Hematopoietic multipotent progenitor cell treated with erythropoietin and hydrocortisone succinate and interleukin-3 and kit ligand, for 6 days (in vitro differentiated cells): ENCODE results near the gene KCNK6.

Experiments
- DNase-seq: peaks from one replicate; pipeline ENCODE4 v3.0.0-alpha.2; 2015

KCNK6 gene

GRCh38 chr19:38319421-38320258 is at the start of gene KCNK6:
Gene KCNK6 (plus strand): TSS chr19:38319845. CDS start chr19:38319951, 106 bp downstream.
- DNase-seq: peak; percentile 56

DNA sequence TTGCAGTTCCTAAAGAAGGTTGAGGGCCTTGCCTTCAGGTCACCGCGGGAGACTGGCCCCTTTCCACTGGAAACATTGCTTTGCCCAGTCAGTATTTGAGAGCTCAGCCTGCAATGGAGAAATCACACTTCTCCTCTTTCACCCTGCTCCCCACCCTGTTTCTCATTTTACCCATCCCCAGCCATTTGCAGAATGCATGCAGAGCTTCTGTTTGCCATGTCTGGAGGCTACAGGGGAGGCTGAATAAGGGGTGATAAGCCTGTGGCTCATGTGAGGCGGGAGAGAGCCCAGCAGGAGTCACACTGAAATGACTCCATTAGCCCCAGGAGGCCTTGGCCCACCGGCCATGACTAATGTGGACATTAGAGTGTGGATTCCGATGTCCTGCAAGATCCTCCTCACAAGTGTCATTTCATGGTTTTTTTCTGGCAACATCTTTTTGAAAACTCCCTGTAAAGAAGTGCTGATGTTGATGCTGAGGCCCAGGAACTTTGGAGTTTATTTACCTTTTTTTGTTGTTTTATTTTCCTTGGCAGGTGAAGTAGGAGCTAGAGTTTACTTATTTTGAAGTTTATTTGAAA is 49.0 kb upstream of the KCNK6 start:
- DNase-seq: peak; percentile 86

DNA sequence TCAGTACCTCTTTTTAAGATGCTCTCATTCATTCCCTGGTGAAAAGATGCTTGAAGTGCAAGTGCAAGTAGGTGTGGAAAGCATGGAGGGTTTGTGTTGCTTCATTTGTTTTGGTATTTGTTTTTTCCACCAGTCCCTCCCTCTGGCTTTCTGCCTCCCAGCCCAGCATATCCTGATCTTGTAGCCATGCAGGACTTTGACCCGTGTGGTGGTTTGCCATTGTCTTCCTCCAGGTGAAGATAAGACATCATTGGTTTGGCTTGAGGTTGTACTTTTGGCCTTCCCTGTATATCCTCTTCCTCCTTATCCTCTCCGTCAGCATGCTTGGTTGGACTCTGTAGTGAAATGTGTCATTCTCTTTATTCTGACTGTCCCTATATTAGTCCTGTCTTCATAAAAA is 46.1 kb upstream of the KCNK6 start:
- peak; percentile 26 for DNase-seq

GRCh38 chr19:38274739-38275138 is 44.9 kb upstream of the KCNK6 start:
- DNase-seq: peak; percentile 36

GRCh38 chr19:38276942-38277517 is 42.6 kb upstream of the KCNK6 start:
- DNase-seq: no peak

DNA sequence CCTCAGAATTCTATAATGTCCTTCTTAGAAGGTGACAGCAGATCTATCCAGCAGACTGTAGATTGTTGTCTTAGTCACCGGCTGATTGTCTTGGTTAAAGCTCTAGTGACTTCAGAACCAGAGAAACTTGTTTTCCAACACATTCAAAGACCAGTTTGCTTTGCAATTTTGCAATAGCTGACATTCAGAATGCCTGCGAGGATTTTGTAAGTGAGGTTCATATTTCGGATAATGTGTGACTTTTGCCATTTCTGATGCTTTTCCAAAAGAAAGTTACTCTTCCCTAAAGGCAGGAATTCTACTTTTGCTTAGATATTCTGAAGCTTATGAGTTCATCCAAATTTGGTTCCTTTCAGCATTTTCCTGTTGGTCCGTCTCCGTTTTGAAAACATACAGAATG is 42.1 kb upstream of the KCNK6 start:
- no peak for DNase-seq

DNA sequence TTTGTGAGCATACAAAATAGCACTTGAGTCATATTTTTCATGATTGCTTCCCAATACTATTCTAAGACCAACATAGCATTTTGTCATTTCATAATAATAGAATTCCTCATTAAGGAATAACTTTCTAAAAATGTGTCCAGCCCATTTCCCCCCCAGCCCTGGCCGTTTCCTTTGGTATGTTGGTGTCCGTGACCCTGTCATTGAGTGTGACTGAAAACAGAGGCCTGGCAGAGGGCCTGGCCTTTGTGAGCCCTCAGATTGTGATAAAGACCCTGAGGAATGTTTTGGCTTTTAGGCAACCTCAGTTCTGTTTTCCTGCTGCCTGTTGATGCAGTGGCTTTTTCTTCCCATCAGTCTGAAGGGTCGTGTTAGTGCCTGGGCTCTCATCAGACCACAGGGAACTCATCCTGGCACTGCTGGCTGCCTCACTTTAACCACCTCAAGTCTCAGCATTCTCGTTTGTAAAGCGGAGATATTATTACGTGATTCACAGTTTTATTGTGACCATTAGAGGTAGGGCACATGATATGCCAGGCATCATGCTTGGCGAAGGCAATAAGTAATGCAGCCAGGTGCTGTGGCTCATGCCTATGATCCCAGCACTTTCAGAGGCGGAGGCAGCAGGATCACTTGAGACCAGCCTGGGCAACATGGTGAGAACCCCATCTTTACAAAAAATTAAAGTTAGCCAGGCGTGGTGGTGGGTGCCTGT is 41.5 kb upstream of the KCNK6 start:
- DNase-seq: no peak

DNA sequence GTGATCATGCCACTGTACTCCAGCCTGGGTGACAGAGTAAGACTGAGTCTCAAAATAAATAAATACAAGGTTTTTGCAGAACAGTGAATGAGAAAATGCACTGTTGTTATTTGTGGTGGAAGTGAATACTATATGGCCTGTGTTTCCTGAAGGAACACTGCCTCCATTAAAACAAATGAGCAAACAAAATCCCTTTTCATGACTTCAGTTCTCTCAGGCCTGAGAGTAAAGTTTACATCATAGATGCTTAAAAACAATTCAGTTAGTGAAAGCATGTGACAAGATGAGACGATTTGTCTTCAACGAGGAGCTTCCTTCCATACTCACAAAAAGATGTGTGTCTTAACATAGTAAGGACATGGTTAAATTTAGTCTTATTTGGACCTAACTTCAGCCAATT is 40.9 kb upstream of the KCNK6 start:
- DNase-seq: no peak

- no peak for DNase-seq
These were observed 39.4 kb upstream of the KCNK6 start for GRCh38 chr19:38280030-38280921.

DNA sequence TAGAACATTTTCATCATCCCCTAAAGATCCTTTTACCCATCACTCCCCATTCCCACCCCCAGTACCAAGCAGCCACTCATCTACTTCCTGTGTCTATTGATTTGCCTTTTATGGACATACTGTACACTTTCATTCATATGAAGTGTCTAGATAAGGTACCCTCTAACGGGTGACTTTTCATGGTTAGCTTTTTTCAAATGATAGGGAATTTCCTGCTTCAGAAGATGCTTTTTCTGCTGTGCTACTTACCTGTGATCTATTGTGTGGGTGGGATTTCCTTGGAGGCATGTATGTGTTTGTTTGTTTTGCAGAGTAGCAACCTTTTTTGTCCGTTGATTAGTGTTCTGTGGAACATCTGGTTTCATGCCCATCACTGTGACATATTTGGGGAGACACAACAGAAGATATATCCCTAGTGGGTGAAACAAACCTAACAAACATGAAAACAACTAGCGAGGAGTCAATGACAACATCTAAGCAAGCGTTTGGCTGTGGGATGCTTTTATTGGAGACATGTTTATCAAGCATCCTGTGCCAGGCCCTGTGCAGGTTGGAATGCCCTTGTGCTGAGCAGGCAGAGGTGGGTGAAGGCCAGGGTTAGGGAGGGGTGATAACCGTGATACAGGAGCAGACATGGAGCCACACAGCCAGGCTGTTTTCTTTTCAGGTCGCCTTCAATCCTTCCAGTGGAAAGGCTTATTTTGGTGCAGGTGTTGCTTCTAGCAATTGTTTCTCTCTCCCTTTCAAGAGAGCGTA is 37.7 kb upstream of the KCNK6 start:
- DNase-seq: peak; percentile 76

DNA sequence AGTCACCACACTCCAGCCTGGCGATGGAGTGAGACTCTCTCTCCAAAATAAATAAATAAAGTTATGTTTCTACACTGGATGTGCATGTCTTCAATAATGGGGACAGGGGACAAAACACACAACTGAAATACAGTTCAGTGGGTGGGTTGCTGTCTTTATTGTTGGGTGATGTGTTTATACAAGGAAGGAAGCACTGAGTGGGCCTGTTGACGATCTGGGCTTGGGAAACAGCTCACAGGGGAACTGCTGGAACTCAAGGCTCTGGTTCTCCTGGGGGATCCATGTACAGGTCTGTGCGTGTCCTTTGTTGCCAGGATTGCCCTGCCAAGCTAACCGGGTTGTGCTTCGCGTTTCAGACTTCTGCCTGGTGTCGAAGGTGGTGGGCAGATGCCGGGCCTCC is 36.4 kb upstream of the KCNK6 start:
- no peak for DNase-seq

- peak; percentile 41 for DNase-seq
These were observed 35.2 kb upstream of the KCNK6 start for GRCh38 chr19:38284422-38284821.

DNA sequence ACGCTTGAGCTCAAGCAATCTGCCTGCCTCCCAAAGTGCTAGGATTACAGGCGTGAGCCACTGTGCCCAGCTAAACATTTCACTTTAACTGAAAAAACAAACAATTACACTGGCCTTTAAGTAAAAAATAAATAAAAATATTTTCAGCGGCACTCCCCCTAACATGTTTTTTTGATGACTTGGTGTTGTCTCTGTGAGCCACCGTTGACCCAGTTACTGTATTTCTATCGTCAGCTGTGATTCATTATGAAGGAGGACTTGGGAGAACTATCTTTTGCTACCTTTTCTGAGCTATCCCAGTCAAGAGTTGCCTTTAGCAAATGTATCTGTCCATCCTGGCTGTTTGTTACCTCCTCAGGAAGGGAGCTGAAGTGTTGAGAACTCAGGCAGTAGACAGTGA is 34.1 kb upstream of the KCNK6 start:
- DNase-seq: no peak

DNA sequence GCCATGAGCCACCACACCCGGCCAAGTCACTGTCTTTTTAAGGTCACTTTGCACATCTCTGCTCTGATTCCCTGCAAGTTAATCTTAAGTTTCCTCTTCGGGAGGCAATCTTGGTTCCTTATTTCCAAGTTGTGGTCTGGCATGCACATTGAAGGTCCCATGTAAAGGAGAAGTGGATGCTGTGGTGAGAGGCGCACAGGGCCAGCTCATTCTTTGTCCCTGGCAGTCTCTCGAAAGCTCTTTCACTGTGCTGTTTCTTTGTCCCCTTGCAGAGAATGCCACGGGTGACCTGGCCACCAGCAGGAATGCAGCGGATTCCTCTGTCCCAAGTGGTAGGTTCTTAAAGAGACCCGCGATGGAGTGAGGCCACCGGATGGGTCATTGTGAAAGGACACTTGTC is 32.0 kb upstream of the KCNK6 start:
- peak; percentile 51 for DNase-seq

DNA sequence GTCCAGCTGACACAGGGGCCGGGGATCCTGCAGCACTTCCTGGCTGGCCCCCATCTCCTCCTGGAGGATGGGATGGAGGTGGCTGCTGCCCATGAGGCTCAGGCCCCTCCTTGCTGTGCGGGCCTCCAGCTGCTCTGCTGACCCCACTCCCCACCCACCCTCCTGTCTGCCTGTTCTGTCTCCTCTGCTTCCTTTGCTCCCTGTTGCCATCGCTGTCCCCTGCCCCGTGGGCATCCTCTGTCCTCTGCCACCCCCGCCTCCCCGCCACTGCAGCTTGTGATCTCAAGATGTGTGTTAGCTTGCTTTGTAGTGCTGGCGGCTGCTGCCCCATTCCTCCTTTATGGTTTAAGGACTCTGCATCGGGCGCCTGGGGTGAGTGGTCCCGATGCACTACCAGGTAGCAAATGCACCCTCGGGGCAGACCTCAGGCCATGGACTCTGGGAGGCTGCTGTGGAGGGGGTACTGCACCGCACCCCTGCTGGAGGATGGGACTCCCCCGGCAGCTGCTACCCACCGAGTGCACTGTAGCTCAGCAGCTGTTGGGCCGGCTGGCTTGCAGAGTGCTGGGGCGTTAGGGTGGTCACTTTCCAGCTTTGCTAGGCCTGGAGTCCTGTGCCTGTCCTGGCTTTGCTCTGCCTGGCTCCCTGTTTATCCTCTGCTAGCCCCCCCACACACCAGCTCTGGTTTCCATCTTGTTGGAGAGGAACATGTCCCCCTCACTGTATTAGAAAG is 31.4 kb upstream of the KCNK6 start:
- no peak for DNase-seq

DNA sequence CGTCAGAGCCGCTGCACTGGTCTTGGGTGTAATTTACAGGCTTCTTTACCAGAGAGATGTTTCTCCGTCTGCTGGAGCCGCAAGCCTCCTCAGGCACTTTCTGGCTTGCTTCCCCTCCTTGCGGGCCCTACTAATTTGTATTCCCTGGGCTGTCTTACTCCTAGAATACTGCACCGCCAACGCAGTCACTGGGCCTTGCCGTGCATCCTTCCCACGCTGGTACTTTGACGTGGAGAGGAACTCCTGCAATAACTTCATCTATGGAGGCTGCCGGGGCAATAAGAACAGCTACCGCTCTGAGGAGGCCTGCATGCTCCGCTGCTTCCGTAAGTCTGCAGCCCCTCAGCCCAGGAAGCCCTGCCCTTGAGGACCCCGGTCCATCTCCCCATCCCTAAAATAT is 29.7 kb upstream of the KCNK6 start:
- DNase-seq: no peak

DNA sequence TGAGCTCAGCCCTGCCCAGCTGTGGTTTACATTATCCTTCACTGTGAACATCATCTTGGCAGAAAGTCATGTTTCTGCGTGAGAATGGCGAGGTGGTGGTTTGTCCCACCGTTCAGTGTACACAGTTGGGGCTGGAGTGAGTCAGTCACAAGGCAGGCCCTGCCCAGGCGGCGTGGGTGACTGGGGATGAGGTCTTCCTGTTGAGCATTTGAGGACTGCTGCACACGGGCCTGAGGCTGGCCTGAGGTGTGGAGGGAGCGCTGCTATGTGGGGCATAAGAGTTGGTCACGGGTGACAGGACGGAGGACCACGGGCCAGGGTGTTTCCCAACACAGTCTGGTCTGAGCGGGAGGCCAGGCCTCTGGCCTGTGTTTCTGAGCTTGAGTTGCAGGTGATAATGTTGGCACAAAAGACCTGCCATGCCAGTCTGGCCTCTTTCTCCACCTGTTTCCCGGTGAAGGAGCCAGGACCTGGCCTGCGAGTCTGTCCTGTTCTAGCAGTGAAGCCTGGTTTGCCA is 29.0 kb upstream of the KCNK6 start:
- DNase-seq: peak; percentile 64

DNA sequence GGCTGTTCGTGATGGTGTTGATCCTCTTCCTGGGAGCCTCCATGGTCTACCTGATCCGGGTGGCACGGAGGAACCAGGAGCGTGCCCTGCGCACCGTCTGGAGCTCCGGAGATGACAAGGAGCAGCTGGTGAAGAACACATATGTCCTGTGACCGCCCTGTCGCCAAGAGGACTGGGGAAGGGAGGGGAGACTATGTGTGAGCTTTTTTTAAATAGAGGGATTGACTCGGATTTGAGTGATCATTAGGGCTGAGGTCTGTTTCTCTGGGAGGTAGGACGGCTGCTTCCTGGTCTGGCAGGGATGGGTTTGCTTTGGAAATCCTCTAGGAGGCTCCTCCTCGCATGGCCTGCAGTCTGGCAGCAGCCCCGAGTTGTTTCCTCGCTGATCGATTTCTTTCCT is 27.8 kb upstream of the KCNK6 start:
- DNase-seq: no peak

DNA sequence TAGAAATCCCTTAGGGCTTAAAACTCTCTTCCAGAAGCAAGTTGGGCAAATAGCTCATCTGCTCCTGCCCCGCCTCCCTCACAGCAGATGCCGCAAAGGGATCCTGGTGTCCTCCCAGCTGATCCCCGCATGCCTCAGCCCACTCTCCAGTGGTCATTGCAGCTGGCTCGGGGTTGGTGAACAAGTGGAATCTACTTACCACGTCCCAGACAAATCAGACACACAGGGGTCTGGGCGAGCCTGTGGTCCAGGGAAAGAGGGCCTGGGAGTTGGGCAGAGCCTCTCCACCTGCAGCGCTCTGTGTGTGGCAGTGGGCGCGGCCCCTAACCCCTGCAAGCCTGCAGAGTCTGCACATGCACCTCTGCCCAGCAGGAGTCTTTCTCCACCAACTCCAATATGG is 26.4 kb upstream of the KCNK6 start:
- no peak for DNase-seq

DNA sequence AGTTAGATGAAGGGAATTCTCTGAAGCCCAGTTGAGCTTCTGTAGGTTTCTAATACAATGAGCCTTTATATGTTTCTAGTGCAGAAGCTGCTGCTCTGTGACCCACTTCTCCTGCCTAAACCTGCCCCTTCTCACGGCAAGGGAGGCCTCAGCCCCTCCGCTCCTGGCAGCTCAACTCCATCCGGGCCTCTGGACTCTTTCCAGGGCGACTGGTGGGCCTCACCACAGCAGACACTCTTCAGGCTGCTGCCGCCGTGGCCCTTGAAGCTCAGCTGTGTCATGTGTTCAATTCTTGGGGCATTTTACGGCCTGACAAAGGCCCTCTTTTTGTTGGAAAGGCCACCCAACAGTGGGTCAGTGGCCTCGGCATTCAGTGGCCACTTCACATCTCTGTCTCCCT is 25.6 kb upstream of the KCNK6 start:
- no peak for DNase-seq
